HG03575 (cell line): ENCODE data around the gene SLC25A21.
"Not testable (repeated sequence)": the region's sequence is repeated elsewhere in the genome, so short reads cannot be mapped to it uniquely, and the experiment has no call there.

ENCODE experiments used
- ATAC-seq: cut with Tn5 transposase; IDR thresholded peaks from one replicate; pipeline ENCODE4 v1.9.1; 2021; ENCODE audit not compliant: unreplicated experiment, insufficient number of reproducible peaks, low FRiP score; ENCODE audit errors: extremely low read depth

The SLC25A21 gene

DNA sequence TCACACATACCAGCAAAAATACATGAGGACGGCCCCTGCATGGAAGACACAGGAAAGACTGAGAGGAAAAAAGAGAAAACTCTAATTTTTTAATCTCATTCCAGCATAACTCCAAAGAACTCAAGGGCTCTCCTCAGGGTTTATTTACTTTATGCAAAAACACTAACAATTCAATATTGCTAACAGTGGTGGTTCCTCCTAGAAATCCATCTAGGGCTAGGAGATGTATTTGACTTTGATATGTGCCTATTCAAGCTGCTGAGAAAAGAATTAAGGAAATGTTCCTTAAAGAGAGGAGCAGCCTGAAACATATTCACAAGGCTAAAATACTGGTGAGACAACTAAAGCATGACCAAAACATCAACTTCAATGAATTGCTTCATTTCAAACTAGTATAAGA lies 57.0 kb downstream of the SLC25A21 start:
- ATAC-seq = no peak

DNA sequence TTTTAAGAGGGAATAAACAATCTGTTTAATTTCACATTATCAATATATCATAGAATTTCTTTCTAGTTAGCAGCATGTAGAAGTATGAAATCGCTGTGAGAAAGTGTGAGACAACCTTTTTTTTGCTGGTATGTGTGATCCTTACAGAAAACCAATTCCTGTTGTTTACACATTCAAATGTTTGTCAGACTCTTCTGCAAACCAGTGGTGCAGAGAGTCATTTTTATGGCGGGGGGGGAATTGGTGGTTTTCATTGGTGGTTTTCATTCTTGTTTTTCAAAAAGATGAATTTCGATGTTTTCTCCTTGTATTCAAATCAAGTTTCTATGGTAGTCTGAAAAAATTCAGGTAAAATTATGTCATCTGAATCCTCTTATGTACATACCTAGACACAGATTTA lies 57.8 kb downstream of the SLC25A21 start:
- ATAC-seq = no peak

DNA sequence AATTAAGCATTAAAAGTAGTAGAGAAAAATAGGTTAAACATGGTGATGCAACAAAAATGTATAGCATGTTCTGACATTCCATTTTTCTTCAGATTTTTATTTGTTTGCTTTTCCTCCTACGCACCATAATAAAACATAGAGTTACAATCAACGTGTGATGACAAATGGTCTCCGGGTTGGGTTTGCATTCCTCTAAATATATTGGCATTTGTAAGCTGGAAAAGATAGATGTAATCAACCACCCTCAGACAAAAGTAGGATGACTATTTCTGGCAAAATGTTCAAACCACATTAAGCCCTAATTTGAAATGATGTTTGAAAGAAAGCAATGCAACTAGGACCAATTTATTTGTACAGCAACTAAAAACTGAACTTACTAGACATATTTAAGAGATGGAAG lies 58.4 kb downstream of the SLC25A21 start:
- no peak for ATAC-seq

DNA sequence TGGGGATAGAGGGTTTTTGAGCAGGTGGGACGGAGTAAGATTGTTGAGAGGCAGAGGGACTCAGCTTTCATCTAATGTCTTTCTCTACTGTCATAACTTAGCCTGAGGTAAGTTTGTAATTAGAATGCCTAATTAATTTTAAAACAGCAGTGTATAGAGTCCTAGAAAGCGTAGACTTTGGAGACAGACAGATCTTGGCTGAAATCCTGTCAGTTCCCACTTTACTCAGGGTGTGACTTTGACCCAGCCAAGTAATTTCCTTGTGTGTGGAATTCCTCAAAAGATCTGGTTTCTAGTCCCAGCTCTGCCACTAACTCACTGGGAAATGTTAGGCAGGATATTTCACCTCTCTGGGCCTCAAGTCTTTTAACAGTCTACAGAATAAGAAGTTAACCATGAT lies 74.3 kb downstream of the SLC25A21 start:
- no peak for ATAC-seq

DNA sequence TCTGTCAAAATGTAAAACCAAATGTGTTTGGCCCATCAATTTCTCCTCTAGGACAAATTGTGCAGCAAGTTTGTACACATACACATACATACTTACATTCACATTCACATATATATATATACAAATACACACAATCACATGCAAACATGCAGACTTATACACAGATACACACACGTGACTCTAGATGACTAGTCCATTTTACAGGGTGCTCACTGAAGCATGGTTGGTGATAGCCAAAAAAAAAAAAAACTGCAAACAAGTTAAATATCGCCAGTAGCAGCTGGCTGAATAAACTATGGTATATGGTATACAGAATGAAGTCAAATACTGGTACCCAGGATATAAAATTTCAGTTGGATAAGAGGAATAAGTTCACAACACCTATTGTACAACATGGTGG lies 77.9 kb downstream of the SLC25A21 start:
- ATAC-seq = no peak

DNA sequence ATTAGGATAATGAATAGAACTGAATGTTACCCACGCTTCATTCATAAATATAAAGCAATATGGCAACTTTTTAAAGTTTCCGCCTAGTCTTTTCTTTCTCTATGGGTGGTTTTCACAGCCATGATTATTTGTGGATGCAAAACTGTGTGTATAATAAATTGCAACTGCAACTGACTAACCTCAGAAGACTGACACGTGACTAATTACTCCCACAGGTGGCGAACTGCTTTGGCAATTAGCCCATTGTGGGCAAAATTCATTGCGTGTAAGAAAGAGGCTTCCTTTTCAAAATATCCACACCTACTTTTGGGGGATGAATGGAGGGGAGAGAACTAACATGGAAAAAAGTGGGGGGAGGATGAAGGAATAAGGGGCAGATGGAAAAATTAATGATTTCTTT lies 79.0 kb downstream of the SLC25A21 start:
- no peak for ATAC-seq

DNA sequence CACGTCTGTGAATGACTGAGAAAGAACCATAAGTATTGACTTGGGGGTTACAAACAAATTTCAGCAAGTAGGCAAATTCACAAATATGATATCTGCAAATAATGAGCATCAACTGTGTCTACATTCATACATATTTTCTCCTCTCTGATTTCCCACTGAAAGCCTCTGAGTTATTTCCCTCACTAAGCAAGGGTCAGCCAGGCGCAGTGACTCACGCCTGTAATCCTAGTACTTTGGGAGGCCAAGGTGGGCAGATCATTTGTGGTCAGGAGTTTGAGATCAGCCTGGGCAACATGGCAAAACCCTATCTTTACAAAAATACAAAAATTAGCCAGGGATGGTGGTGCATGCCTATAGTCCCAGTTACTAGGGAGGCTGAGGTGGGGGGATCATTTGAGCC lies 80.8 kb downstream of the SLC25A21 start:
- no peak for ATAC-seq

DNA sequence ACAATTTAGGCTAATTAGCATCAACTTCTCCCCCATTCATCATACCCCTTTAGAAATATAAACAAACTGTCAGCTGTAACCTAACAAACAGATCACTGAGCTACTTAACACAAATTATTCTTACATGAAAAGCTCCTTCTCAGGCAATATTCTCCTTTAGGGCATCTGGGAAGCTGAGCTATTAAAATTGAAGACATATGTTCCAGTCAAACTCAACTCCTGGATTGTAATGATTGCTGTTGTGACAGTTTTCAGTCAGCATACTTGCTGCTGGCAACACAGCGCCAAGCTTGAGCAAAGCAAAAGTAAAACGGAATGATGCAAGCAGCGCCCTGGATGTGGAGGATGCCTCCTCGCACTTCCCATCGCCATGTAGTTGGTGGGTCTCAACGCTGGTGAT lies 82.4 kb downstream of the SLC25A21 start:
- no peak for ATAC-seq

DNA sequence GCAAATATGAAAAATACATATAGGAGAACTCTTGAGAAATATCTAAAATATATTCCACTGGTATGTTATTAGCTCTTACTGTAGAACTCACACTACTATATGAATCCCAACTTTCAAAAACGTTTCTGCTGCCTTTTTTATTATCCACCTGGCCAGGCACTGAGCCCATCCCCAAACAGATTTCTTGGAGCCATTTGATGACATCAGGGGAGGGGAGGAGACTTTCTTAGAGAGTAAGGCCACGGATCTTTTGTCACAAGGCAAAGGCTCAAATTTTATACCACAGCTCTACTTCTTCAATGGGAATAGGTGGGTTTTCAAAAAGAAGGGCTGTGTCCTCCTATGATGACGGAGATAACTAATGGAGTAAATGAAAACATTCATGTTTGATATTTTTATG lies 83.0 kb downstream of the SLC25A21 start:
- ATAC-seq = no peak

DNA sequence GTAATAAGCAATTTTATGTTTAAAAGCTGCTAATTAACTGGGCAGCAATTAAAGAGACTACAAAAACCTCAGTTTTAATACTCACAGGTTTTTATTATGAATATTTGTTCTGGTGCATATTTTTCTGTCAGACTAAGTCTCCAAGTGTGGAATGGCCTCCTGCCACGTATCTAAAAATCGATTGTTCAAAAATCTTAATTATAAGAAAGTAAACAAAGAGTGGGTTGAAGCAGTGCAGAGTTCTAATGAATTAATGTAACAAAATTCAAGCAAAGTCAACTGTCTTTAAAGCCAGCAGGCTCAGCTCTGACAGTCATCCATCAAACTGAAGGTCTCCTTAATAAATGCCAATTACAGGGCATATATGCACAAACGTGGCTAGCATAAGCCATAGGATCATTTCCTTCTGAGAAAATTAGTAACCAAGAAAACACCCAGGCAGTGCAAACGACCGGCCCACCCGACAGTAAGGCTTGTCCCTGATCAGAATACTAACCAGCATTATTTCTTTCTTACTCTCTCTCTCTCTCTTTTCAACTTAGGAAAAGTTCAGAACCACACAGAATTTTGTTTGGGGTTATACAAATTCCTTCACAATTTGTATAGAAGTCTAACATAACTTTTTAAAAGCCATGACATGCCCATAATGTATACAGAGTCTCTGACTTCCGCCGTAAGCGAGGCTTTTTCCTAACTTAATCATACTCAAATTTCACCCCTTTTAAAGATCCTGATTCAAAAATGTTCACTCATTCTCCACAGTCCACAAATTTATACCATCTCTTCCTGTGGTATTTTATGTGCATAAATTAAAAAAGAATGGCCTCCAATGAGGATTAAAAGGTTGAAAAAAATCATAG lies 83.8 kb downstream of the SLC25A21 start:
- no peak for ATAC-seq

DNA sequence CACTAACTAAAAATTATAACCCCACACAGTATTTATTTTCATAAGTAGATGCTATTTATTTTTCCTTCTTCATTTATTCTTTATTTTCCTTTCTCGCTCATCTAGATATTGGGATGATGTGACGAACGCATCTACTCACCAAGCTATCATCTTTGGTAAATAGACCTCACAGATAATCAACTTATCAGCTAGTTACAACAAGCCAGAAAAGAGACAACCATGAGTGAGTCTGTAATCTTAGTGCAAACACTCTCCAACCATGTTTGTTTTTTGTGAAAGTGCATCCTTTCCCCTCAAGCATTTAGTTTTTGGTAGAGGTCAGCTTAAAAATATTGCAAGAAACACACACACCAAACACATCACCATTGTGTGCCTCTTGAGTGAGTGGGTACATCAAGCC lies 84.9 kb downstream of the SLC25A21 start:
- ATAC-seq = no peak

DNA sequence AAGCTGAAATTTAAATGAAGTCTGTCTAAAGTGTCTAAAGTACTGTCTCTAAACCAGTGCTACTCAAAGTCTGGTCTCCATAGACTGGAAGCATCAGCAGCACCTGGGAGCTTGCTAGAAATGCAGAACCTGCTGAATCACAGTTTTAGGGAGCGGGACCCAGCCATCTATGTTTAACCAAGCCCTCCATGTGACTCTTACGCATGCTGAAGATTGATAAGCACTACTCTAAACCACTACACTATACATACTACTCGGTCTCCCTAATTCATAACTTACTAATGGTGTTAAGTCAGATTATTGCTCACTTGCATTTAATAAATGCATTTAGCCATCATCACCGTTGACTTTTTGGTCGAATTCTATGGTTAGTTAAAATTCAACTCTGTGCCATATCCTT lies 88.8 kb downstream of the SLC25A21 start:
- no peak for ATAC-seq

DNA sequence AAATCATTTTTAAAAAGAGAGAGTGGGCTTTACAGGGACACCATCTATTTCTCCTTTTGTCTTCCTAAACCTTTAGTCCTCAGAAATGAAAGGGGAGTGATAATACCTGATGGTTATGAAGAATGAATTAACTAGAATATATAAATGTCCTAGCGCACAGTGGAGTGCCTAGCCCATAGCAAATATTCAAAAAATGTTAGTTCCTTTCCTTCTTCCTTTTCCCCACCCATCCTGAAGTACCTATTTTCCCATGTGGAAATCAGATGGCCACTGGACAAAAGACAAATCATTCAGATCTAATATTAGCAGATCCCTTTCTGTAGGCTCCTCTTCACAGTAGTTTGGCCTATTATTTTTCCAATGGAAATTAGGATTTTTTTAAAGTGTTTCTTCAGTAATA lies 90.0 kb downstream of the SLC25A21 start:
- no peak for ATAC-seq

DNA sequence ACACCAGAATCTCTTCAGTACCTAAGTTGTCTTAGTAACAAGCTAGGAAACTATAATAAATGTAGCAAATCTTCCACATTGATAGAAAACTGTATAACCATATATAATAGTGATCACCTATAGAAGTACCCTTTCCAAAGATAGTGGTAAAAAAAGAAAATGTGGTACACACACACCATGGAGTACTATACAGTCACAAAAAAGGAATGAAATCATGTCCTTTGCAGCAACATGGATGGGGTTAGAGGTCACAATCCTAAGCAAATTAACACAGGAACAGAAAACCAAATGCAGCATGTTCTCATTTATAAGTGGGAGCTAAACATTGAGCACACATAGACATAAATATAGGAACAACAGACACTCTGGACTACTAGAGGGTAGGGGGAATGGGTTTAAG lies 90.5 kb downstream of the SLC25A21 start:
- no peak for ATAC-seq

DNA sequence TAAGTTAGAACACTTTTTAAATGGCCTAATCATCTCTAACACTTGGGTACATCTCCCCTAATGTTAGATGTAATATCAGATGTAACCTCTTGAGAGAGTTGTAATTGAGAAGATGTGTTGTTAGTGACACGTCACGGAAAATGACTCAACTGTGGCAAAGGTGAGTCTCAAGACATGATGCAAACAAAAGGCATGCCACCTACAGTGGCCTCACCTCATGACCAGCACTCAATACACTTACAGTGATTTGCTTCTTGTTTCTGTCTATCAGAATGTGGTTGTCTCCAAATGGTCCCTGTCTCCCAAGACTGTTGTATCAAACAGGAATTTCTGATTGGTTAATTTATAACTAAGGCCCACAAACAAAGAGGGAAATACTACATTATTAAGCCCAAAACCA lies 91.2 kb downstream of the SLC25A21 start:
- no peak for ATAC-seq

DNA sequence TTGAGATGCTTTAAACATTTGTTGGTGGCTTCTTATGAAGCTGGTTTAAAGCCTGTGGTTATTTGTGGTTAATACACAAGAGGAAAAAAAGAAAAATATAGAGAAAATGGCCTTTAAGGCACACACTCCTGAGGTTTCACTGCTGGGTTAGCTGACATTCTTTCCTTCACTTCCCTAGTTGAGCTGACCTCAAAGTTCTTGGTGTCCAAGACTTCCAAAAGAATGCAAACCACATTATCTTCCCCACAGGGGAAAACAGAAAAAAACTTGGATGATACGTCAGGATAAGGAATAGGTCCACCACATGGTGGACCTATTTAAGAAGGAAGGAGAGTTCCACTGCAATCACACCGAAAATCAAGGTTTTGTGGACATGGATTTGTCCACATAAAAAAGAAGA lies 94.3 kb downstream of the SLC25A21 start:
- ATAC-seq = no peak

DNA sequence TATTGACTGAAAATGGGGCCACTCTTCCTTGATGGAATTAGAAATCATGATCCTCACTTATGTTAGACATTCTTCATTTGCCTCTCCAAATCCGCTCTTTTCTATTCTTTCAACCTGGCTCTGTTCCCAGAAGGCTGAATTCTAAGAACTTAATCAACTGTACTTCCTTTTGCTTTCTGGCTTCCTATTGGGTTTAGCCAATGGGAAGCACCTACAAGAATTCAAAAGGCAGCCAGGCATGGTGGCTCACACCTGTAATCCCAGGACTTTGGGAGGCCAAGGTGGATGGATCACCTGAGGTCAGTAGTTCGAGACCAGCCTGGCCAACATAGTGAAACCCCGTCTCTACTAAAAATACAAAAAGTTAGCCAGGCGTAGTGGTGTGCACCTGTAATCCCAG lies 98.1 kb downstream of the SLC25A21 start:
- not testable (repeated sequence) for ATAC-seq

DNA sequence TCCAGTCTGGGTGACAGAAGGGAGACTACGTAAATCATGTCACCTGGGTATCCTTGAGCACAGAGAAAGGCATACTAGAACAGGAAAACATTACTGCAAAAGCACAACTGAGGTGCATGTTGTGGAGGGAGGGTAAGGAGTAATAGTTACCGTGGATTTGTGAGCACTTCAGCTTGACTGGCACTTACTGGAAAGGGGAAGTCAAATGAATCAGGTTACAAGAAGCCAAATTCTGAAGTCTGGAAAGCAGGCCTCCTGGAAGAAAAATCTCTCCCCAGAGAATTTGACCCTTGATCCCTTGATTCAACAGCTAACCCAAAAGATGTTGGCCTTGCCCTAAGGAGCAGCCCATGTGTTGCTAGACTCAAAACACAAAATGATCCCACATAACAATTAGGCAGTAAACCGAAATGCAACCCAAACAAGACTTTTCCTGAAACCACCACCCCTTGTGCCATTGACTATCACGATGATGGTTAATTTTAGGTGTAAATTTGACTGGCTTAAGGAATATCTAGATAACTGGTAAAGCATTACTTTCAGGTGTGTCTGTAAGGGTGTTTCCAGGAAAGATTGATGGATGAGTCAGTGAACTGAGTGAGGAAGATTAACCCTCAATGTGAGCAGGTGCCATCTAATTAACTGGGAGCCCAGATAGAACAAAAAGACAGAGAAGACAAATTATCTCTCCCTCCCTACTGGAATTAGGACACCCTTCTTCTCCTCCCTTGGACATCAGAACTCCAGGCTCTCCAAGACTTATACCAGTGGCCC lies 108.8 kb downstream of the SLC25A21 start:
- ATAC-seq = no peak

DNA sequence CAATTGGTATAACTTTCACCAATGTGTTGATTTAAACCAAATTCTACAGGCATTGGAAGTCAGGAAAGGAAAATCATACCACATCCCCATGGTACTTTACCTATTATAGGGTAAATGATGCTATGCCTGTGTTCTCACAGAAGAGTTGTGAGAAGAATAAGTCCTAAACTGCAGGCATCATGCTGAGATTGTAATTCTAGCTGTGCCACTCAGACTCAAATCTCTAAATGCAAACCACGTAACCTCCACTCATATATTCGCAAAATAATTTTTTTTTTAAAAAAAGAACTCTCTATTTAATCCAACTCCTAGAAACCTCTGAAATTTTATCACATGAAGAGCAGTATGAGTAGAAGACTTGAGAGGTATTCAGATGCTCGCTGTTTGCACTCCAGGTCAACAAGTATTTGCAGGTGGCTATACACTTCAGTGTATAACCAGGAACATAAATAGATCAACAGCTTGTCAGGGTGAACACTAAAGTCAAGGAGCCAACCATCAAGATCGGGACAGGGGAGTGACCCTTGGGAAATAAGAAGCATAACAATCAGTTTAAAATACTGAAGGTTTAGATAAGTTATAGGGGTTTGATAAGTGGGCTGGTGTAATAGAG lies 110.1 kb downstream of the SLC25A21 start:
- ATAC-seq = no peak

DNA sequence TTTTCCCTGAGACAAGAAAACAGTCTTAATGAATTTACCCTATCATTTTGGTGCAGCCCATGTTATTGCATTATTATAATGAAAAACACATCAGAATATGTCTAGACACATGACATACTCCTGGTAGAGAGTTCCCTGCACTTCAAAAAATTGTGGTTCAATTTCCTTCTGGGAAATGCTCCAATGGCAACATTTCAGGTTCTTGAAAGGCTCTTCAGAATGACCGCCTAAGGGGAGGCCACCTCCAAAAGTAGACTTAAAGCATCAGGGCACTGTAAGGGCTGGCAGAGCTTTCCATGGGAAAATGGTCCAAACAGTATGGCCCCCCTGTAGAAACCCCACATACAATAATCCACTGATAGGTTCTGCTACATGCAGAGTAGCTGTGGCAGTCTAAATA lies 110.7 kb downstream of the SLC25A21 start:
- ATAC-seq = no peak
